ENCODE measurements around the gene LPAR6.

The LPAR6 gene

GRCh38 chr13:48393030-48393697 lies 19.7 kb downstream of the LPAR6 start:
- TF ChIP-seq TOX (CRISPR knock-in tag; IDR thresholded peaks at IDR 0.05; ENCODE audit: borderline replicate concordance), result no peak
- no peak for TF ChIP-seq TSHZ2 (CRISPR knock-in tag; IDR thresholded peaks at IDR 0.05)
- TF ChIP-seq ZFP30 (CRISPR knock-in tag; IDR thresholded peaks at IDR 0.05), result no peak
- TF ChIP-seq ARNTL (CRISPR knock-in tag; IDR thresholded peaks at IDR 0.05; ENCODE audit: borderline replicate concordance, low read depth), result no peak
- ATAC-seq, result no peak

- TF ChIP-seq TSHZ2 (CRISPR knock-in tag; IDR thresholded peaks at IDR 0.05) (no peak), ZNF565 (CRISPR knock-in tag; conservative IDR thresholded peaks at IDR 0.05; ENCODE audit: low read depth) (no peak), RARB (CRISPR knock-in tag; IDR thresholded peaks at IDR 0.05) (no peak), SNAI2 (CRISPR knock-in tag; IDR thresholded peaks at IDR 0.05) (no peak), POU6F1 (CRISPR knock-in tag; IDR thresholded peaks at IDR 0.05; ENCODE audit: borderline replicate concordance, low read depth) (no peak), ESRRG (CRISPR knock-in tag; IDR thresholded peaks at IDR 0.05) (no peak)
- ATAC-seq, result no peak
These were observed 21.7 kb downstream of the LPAR6 start for GRCh38 chr13:48391257-48391656.

GRCh38 chr13:48386816-48387215 lies 26.1 kb downstream of the LPAR6 start:
- TF ChIP-seq TSHZ2 (CRISPR knock-in tag; IDR thresholded peaks at IDR 0.05) (no peak), OSR1 (CRISPR knock-in tag; IDR thresholded peaks at IDR 0.05) (no peak), RARB (CRISPR knock-in tag; IDR thresholded peaks at IDR 0.05) (no peak), ZC3H10 (CRISPR knock-in tag; IDR thresholded peaks at IDR 0.05) (no peak), ISL1 (CRISPR knock-in tag; IDR thresholded peaks at IDR 0.05) (no peak), CSDC2 (CRISPR knock-in tag; IDR thresholded peaks at IDR 0.05) (no peak), PPARA (CRISPR knock-in tag; IDR thresholded peaks at IDR 0.05; ENCODE audit: borderline replicate concordance) (no peak), ARNTL (CRISPR knock-in tag; IDR thresholded peaks at IDR 0.05; ENCODE audit: borderline replicate concordance, low read depth) (no peak), SNAI2 (CRISPR knock-in tag; IDR thresholded peaks at IDR 0.05) (no peak), POU6F1 (CRISPR knock-in tag; IDR thresholded peaks at IDR 0.05; ENCODE audit: borderline replicate concordance, low read depth) (no peak)
- ATAC-seq, result no peak
